Stimulated activated CD8-positive, alpha-beta memory T cell treated with anti-CD3 and anti-CD28 coated beads, Interleukin-2, amount 100 ng/mL, for 1 hour (primary cell): ENCODE results near the gene LCN15.
A peak's percentile ranks its signal among the peaks of the same experiment; 100 is the strongest.
"Not testable (repeated sequence)": the region's sequence is repeated elsewhere in the genome, so short reads cannot be mapped to it uniquely, and the experiment has no call there.

ENCODE experiments used
- DNase-seq, 2 donors: peaks; one replicate each; pipeline ENCODE4 v3.0.0-alpha.2; 2020; ENCODE audit warnings: low read depth in 2 of 2

The LCN15 gene, protein sequence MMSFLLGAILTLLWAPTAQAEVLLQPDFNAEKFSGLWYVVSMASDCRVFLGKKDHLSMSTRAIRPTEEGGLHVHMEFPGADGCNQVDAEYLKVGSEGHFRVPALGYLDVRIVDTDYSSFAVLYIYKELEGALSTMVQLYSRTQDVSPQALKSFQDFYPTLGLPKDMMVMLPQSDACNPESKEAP

DNA sequence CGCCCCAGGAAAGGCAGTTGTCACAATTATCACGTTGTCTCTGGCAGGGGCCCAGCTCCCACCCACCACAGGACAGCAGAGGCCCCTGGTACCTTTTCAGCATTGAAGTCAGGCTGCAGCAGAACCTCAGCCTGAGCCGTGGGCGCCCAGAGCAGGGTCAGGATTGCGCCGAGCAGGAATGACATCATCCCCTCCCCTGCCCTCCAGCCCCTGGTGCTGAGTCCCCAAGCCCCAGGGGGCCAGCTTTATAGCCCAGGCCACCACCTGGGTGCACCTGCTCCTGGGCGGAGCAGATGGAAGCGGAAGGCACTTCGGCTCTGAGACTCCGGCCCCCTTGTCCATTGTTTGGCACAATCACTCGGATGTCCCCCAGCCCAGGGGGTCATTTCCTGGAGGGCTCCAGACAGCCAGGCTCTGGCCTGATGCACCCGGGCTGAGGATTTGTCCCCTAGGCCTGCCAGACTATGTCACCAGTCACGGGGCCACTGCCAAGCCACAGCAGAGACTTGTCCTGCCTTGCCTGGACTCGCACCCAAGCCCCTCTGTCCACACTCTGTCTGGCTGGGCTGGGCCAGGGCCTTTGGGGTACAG, at the start of gene LCN15:
LCN15 (minus strand) TSS at position 218 of the 591 bp plus-strand sequence; CDS start at position 188, 30 bp downstream.
- DNase-seq = no peak

DNA sequence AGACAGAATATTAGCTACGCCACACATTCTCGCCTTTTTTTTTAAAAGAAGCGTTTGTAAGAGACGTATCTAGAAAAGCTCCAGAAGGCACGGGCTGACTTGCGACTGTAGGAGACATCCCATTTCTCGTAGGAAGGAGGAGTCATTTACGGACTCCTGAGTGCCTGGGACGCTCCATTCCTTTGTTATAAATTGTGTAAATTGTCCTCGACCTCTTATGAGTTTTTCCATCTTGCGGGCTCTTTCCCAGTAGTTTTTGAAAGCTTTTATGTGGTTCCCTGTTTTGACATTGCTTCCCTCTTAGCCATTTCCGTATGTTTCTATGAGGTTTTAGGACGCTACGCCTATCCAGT, 44.5 kb upstream of the LCN15 start:
- no peak for DNase-seq

- DNase-seq = peak in 1 of 2 donors; percentile 28
Measured at GRCh38 chr9:136808075-136808805, 43.9 kb upstream of the LCN15 start.

DNA sequence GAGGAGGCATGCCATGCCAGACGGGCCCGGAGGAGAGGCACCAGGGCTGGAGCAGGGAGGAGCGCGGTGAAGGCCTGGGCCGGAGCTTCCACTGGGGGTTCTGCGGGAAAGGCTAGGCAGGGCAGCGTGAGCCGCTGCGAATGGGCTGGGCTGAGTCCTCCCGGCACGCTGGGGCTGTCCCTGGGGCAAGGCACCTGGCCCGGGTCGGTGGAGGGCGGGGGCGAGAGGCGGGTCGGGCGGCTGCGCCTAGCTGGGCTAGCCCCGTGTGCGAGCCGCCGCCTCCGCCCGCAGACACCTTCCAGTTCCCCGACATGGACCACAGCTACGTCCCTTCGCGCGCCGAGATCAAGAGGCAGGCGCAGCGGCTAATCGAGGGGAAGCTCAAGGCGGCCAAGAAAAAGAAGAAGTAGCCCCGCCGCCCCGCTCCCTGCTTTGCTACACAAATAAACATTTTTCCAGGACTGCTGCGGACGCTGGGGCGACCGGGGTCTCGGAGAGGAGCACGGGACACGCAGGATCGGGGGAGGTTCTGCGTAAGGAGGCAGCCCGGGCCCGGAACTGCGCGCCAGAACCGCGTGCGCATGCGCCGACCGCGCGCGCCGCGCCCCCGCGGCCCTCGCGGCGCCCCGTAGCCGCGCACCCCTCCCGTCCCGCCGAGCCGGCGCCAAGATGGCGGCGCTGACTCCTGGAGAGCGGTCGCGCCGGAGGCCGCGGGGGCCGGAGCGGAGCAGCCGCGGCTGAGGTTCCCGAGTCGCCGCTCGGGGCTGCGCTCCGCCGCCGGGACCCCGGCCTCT, 43.2 kb upstream of the LCN15 start, which contains the start of gene RABL6:
RABL6 (plus strand) TSS at position 668 of the 794 bp plus-strand sequence. CDS start 249 bp downstream, outside the sequence.
- DNase-seq = peak; percentile 57 to 70

DNA sequence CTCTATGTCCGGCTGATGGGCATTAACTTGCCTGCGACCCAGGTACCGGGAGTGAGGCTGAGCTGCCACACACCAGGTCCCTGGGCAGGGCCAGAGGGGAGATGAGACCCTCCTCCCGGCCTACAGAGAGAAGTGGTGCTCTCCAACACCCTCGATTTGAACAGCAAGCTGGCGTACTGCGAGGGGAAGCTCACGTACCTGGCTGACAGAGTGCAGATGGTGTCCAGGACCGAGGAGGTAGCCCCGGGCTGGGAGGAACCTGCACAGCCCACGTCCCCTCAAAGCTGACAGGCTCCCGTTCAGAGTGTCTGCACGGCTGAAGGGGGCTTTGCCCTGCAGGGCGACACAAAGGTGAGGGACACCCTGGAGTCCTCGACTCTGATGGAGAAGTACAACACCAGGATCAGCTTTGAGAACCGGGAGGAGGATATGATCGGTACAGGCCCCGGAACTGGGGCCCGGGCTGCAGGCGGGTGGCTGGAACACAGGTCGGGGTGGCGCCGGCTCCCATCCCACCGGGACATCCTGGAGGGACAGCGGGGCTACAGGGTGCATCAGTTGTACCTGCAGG, 42.4 kb upstream of the LCN15 start:
- DNase-seq = no peak

DNA sequence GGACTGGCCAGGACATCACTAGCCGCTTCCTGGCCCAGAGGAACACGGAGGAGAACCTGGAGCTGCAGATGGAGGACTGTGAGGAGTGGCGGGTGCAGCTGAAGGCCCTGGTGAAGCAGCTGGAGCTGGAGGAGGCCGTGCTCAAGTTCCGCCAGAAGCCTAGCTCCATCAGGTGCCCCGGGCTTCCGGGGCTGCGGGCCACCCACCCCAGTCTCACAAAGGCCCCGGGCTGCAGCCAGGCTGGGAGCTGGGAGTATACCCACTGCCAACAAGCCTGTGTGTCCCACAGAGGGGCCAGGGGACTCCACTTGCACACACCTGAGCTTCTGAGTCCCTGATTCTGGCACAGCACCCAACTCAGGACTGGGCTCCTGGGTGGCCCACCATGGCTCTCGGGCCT, 41.7 kb upstream of the LCN15 start:
- no peak for DNase-seq

DNA sequence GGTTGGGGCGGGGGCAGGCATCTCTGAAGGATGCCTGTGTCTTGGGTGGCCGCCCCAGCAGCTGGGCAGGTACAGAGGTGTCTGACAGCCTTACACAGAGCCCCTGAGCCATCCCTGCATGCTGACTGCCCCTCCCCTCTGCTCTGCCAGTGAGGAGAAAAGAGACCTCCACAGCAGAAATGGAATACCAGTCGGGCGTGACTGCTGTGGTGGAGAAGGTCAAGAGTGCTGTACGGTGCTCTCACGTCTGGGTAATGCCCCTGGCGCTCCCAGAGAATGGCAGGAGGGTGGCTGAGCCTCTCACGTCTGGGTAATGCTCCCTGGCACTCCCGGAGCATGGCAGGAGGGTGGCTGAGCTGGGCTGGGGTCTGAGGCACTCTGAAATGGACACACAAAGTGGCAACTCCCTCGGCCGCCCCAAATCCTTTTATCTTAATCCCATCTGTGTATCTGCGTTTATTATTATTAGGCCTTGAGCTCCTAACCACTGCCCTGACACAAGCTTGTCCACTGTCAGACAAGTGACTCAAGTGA, 41.0 kb upstream of the LCN15 start:
- DNase-seq = no peak

GRCh38 chr9:136804509-136805206, 40.3 kb upstream of the LCN15 start:
- no peak for DNase-seq

GRCh38 chr9:136803551-136804508, 39.5 kb upstream of the LCN15 start:
- DNase-seq = no peak

DNA sequence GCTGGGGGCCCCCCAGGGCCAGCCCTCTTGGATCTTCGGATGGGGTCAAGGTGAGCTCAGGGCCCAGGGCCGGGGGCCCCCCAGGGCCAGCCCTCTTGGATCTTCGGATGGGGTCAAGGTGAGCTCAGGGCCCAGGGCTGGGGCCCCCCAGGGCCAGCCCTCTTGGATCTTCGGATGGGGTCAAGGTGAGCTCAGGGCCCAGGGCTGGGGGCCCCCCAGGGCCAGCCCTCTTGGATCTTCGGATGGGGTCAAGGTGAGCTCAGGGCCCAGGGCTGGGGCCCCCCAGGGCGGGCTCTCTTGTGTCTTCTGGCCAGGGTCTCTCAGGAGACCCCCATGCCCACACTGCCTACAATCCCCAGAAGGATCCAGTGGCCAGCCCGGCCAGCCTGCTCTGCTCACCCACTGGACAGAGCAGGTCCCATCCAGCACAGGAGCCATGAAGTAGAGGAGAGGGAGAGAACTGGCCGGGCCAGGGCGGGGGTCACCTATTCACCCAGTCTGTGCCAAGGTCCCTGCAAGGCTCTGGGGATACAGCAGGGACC, 38.8 kb upstream of the LCN15 start:
- not testable (repeated sequence) for DNase-seq

- DNase-seq = no peak
Measured at GRCh38 chr9:136802321-136802720, 38.0 kb upstream of the LCN15 start.

DNA sequence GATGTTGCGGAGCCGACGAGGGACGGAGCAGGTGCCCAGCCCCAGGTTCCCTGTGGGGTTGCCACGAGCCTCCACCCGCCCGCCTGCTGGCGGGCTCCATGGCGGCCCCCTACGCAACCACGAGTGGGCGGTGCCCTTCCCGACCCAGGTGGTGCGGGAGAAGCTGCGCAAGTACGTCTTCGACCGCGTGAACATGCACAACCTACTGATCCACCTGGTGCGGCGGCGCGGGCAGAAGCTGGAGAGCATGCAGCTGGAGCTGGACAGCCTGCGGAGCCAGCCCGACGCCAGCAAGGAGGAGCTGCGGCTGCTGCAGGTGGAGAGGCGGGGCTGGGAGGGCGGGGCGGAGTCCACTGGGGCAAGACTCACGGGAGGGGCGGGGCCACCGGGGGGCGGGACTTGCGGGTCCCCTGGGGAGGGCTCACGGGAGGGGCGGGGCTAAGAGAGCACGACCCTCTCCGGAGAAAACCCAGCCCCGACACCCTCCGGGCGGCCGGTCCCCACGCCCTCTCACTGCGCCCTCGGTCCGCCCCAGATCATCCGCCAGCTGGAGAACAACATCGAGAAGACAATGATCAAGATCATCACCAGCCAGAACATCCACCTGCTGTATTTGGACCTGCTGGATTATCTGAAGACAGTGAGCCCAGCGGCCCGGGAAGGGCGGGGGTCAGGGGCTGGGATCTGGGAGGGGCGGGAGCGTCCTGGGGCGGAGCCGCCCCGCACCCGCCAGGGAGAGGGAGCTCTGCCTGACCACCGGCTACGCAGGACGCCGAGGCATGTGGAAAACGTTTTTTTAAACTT, 35.7 kb upstream of the LCN15 start:
- peak; percentile 85 to 89 for DNase-seq

DNA sequence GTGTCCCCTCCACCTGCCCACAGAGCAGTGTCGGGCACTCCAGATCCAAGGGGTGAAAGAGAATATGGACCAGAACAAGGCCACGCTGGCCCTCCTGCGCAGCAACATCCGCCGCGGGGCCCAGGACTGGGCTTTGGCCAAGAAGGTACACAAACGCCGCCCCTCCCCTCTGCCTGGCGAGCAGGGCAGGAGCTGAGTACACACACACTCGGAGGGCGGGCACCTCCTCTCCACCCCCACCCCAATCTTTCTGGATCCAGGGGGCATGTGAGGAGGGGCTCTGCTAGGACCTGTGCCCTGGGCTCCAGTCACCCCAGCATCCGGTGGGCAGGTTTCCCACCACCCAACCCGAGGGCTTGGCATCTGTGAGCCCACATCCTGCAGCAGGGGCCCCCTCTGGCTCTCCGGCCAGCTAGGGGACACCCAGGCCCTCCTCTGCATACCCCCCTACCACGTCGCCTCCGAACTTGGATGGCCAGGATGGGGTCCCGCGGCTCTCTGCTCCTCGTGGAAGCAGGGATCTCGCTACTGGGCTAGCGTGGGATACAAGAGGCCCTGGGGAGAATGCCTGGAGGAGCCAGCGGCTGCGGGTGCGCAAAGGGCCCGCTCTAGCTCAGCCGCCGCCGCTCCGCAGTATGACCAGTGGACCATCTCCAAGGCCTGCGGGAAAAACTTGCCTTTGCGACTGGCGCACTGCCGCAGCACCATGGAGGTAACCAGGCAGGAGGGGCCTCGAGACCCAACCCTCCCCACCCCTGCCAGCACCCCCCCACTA, 34.9 kb upstream of the LCN15 start:
- no peak for DNase-seq

GRCh38 chr9:136798708-136799078, 34.4 kb upstream of the LCN15 start:
- DNase-seq = no peak

GRCh38 chr9:136796775-136797347, 32.5 kb upstream of the LCN15 start:
- DNase-seq = not testable (repeated sequence)

- DNase-seq = no peak
Measured at GRCh38 chr9:136796238-136796774, 32.0 kb upstream of the LCN15 start, which contains the start of gene CCDC183. CCDC183 (plus strand) TSS chr9:136796338; CDS start chr9:136796398, 60 bp downstream.

- DNase-seq = no peak
Measured at GRCh38 chr9:136795000-136795348, 30.7 kb upstream of the LCN15 start.
